Measurements from ENCODE around the gene DAB1.

The DAB1 gene

DNA sequence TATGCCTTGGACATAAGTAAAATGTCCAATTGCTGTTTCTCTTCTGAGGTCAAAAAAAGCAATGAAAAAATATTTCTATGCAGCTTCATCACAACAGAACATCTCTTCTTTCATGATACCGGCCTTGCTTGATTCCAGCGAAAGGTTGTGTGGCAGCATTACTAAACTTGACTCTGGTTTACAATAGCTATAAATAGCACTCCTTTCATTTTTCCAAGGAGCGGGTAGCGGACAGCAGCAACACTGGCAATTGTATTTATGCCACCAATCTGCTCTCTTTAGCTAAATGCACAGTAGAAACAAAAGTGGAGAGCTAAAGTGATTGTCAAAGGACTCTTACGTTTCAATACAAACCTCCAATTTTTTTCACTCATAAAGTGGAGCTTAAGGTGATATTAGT lies 7.5 kb upstream of the DAB1 start:
- Mint-ChIP-seq H3K9me3 (no peaks in the 10 kb centered on the region), H3K27me3 (peaks cover 3 to 11% of the 10 kb centered on the region in 2 donors), H3K36me3 (ENCODE audit: insufficient read depth) (no peaks in the 10 kb centered on the region), H3K4me1 (ENCODE audit: low read depth in 2 of 2) (no peaks in the 10 kb centered on the region), H3K4me3 (no peak overlapping the region), H3K27ac (no peak overlapping the region)
- DNase-seq (no peak), ATAC-seq (replicated peaks) (no peak)

DNA sequence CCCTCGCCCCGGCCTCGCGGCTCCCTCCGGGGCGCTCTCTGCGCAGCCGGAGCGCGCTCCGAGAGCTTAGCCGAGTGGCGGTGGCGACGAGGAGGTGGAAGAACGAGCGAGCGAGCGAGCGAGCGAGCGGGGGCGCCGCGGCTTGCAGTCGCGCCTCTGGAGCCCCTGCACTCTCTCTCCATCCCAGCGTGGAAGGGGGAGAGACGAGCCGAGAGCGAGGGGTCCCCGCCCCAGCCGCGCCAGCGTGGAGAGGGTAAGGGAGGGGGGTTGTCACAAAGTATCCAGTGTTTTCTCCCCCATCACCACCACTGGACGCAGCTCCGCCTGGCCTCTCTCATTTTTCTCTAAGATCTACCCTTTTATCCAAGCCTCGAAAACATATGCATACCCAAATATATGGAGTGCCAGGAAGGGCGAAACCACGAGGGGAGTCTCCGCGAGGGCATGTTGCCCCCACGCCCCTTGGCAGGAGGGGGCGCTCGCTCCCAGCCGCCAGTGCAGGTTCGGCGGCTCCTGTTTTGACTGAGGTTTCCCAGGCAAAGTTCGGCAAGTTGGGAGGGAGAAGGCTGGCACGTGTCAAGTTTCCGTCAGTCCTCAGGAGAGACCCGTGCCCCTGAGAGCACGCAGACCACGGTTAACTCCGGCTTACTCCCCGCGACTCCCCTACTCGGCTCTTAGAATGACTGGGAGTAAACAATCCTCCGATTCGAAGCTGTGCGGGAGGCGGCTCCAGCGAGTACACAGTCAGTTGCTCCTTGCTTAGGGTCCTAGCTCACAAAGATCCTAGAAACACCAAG lies 569 bp upstream of the DAB1 start:
- peaks cover 0 to 9% of the 10 kb centered on the region in 2 donors for H3K4me1 Mint-ChIP-seq (ENCODE audit: low read depth in 2 of 2)
- no peaks in the 10 kb centered on the region for H3K36me3 Mint-ChIP-seq (ENCODE audit: insufficient read depth)
- ATAC-seq (replicated peaks) (peak; percentile 10), DNase-seq (no peak)
- H3K9me3 Mint-ChIP-seq: no peaks in the 10 kb centered on the region
- peaks cover 56 to 71% of the 10 kb centered on the region in 2 donors for H3K27me3 Mint-ChIP-seq
- peak overlapping the region in 1 of 2 donors; percentile 69 for H3K4me3 Mint-ChIP-seq
- H3K27ac Mint-ChIP-seq: no peak overlapping the region

DNA sequence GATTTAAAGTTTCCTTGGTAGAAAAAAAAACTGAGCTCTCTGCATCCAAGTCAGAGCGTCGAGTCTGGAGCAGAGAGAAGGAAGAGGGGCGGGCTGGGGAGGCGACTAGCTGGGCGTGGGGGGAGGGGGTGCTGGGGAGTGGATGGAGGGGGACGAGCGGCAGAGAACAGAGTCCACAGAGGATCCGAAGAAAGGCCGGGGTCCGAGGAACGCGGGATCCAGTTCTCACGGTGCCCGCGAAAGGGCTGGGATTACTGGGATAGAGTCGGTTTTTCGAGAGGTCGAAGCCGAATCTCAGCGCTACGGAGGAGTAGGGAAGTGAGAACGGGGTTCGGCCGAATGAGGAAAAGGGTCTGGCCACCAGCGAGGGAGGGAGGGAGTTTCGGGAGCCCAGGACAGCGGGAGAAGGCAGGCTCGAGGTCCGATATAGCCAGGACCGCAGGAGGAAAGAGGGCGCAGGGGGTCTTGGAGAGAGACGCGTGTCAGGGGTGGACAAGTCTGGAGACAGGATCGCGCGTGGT lies 665 bp downstream of the DAB1 start:
- H3K36me3 Mint-ChIP-seq (ENCODE audit: insufficient read depth): no peaks in the 10 kb centered on the region
- H3K27me3 Mint-ChIP-seq: peaks cover 57 to 72% of the 10 kb centered on the region in 2 donors
- no peaks in the 10 kb centered on the region for H3K9me3 Mint-ChIP-seq
- H3K4me3 Mint-ChIP-seq: peak overlapping the region in 1 of 2 donors; percentile 75
- H3K4me1 Mint-ChIP-seq (ENCODE audit: low read depth in 2 of 2): peaks cover 0 to 9% of the 10 kb centered on the region in 2 donors
- no peak for ATAC-seq (replicated peaks)
- no peak overlapping the region for H3K27ac Mint-ChIP-seq
- no peak for DNase-seq

DNA sequence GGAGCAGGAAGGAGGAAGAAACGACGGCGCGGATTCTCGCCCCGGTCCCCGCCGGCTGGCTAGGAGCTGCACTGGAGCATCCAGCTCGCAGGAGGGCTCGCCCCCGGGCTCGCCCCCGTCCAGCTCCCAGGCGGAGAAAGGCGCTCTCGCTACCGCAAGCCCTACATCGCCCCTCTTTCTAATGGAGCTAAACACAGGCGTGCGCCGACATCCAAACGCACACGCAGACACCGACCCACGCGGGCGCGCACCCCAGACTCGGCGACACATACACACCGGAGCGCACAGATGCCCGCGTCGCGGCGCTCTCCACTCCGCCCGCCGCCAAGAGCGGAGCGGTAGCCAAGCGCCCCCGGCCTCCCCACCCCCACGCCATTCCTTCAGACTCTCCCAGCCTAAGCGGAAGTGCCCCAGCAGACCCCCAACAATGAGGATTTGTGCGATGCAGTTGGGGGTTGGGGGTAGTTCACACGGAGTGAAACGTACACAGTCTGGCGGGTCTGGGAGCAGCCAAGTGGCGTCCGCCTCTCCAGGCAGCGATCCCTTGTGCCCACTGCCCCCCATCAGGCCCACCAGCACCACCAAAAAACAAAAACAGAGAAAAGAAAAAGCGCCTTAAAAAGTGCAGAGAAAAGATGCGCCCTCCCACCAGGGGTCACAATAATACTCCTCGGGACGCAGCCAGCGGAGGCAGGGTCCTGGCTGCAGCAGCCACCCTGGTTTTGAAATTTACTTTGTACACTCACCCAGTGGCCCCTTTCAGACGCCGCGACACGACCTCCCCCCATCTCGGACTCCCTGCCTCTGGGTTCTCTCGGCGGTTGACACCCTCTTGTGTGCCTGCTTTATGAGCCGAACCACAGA lies 1.4 kb downstream of the DAB1 start:
- Mint-ChIP-seq H3K4me1 (ENCODE audit: low read depth in 2 of 2) (peaks cover 0 to 9% of the 10 kb centered on the region in 2 donors), H3K9me3 (no peaks in the 10 kb centered on the region), H3K36me3 (ENCODE audit: insufficient read depth) (no peaks in the 10 kb centered on the region), H3K27me3 (peaks cover 64 to 75% of the 10 kb centered on the region in 2 donors), H3K4me3 (peak overlapping the region; percentile 42 to 75), H3K27ac (no peak overlapping the region)
- DNase-seq (no peak), ATAC-seq (replicated peaks) (no peak)

DNA sequence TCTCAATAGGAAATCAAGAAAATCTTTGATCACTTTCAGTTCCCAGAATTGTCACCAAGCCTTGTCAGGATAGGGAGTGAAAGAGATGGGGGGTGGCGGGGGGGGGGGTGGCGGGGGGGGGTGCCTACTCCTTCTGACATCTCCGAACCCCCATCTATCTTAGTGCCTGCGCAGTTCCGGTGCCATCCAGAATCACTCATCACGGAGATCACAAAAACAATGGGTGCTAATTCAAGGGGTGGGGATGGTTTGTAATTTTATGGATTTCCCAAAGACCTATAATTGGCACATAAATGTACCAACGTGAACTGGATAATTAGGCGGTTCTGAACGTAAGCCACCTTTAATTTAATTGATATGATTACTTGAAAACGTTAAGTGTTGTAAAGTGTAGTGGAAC lies 2.1 kb downstream of the DAB1 start:
- DNase-seq (no peak), ATAC-seq (replicated peaks) (no peak)
- H3K27me3 Mint-ChIP-seq: peaks cover 64 to 77% of the 10 kb centered on the region in 2 donors
- H3K27ac Mint-ChIP-seq: no peak overlapping the region
- H3K9me3 Mint-ChIP-seq: no peaks in the 10 kb centered on the region
- H3K36me3 Mint-ChIP-seq (ENCODE audit: insufficient read depth): no peaks in the 10 kb centered on the region
- peaks cover 0 to 9% of the 10 kb centered on the region in 2 donors for H3K4me1 Mint-ChIP-seq (ENCODE audit: low read depth in 2 of 2)
- peak overlapping the region in 1 of 2 donors; percentile 75 for H3K4me3 Mint-ChIP-seq

DNA sequence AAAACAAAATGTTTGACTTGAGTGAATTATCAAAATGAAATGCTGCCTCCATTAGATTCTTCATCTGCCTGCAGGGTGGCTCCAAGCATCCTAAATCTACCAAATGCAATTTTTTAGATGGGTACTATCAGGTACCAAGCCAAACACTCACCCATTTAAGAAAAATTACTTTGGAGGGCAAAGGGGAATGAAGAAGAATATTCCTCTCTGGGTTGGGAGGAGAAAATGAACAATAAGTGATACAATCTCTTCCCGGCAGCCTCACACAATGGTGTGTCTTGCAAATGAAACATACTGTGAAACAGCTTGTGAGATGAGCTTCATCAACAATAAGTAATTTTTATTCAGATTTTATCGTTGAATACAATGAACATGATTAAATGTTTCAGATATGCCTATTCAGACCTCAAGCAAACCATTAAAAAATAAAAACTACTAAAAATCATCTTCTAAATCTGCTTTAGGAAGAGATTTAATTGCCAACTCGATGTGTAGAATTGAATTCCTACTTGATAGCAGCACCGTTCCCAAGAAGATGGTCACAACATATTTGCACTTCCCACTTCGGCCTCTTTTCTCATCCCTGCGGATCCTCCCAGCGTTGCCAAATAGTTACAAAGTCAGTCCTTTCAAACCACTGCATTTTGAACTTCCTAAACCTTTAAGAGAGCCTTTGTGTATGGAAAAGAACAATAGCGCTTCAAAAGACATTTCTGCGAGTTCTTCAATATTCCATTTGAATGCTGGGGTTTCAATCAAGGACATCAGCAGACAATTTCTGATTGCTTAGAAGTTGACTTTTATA lies 2.7 kb downstream of the DAB1 start:
- no peak for ATAC-seq (replicated peaks)
- no peak overlapping the region for H3K4me3 Mint-ChIP-seq
- no peaks in the 10 kb centered on the region for H3K9me3 Mint-ChIP-seq
- no peak for DNase-seq
- peaks cover 59 to 73% of the 10 kb centered on the region in 2 donors for H3K27me3 Mint-ChIP-seq
- no peak overlapping the region for H3K27ac Mint-ChIP-seq
- peaks cover 0 to 9% of the 10 kb centered on the region in 2 donors for H3K4me1 Mint-ChIP-seq (ENCODE audit: low read depth in 2 of 2)
- H3K36me3 Mint-ChIP-seq (ENCODE audit: insufficient read depth): no peaks in the 10 kb centered on the region

DNA sequence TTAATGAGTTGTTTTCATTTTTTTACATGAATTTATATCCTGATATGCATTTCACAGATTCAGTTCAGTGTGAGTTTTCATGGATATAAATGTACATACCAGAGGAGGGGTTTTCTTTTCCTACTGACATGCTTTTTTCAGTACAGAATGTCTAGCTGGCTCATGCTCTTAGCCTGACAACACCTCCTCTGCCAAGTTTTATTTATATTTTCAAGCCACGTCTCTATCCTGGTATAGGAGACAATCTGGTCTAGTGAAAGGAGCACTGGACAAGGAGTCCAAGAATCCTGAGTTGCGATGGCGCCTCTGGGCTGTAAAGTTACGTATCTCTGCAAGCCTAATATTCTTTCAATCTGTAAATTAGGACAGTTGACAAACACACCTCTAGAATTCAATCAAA lies 4.9 kb downstream of the DAB1 start:
- H3K36me3 Mint-ChIP-seq (ENCODE audit: insufficient read depth): no peaks in the 10 kb centered on the region
- H3K27me3 Mint-ChIP-seq: peaks cover 38 to 52% of the 10 kb centered on the region in 2 donors
- no peak for DNase-seq
- no peaks in the 10 kb centered on the region for H3K9me3 Mint-ChIP-seq
- H3K27ac Mint-ChIP-seq: no peak overlapping the region
- H3K4me1 Mint-ChIP-seq (ENCODE audit: low read depth in 2 of 2): peaks cover 0 to 6% of the 10 kb centered on the region in 2 donors
- no peak for ATAC-seq (replicated peaks)
- no peak overlapping the region for H3K4me3 Mint-ChIP-seq

DNA sequence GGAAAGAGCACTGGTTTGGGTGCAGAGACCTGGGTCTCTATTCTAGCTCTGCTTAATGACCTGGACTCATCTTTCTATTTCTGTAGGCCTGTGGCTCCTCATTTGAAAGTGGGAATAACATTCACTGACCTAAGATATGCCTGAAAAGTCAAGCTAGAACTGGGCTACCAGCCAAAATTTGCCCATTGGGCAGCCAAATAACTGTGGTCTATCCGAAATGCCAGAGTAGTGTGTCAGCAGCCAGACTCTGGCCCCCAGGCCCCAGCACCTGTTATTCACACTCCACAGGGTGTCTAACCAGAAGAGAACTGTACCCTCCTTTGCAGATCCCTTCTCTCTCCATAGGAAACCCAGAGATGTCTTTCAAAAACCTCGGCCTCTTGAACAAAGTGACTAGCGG lies 12.6 kb downstream of the DAB1 start:
- Mint-ChIP-seq H3K9me3 (peaks cover 0 to 3% of the 10 kb centered on the region in 2 donors), H3K4me3 (no peak overlapping the region)
- no peak for DNase-seq

DNA sequence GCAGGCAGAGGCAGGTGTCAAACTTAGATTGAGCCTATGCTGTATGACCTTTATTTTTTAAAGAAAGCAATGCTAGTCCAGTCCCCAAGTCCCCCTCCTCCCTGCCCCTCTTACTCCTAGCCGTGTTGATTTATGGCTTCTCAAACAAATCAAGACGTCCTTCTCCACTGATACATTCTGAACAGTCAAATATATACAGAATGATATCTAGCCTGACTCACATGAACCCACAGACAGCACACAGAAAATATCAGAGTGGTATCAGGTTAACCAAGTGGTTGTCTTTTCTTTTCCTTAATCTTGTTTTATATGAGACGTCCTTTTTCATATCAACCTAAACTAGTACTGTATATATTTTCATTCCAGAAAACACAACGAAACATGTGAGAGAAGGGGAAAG lies 13.4 kb downstream of the DAB1 start:
- H3K4me1 Mint-ChIP-seq (ENCODE audit: low read depth in 2 of 2): no peaks in the 10 kb centered on the region
- no peaks in the 10 kb centered on the region for H3K36me3 Mint-ChIP-seq (ENCODE audit: insufficient read depth)
- H3K9me3 Mint-ChIP-seq: peaks cover 0 to 3% of the 10 kb centered on the region in 2 donors
- H3K4me3 Mint-ChIP-seq: no peak overlapping the region
- DNase-seq (no peak), ATAC-seq (replicated peaks) (no peak)
- H3K27ac Mint-ChIP-seq: no peak overlapping the region
- H3K27me3 Mint-ChIP-seq: peaks cover 0 to 29% of the 10 kb centered on the region in 2 donors

More for the DNA sequence above, 12.6 kb downstream of the DAB1 start:
- H3K27me3 Mint-ChIP-seq: peaks cover 0 to 29% of the 10 kb centered on the region in 2 donors
- no peak overlapping the region for H3K27ac Mint-ChIP-seq
- H3K36me3 Mint-ChIP-seq (ENCODE audit: insufficient read depth): no peaks in the 10 kb centered on the region
- H3K4me1 Mint-ChIP-seq (ENCODE audit: low read depth in 2 of 2): no peaks in the 10 kb centered on the region
- ATAC-seq (replicated peaks): no peak

DNA sequence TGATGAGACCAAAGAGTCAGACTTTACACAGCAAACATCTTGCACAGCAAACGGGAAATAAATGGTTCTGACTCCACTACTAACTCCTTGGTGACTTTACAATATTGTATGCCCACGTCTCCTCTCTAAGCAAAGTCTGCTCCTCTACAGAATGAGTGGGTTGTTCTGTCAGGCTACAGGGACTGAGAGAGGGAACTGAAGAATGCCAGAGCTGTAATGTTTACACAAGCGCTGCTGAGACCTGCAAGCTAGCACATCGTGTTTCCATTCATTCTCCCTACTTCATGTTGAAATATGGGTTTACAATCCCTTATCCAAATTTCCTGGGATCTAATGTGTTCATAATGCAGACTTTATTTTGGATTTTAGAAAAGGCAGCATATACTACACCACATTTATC lies 15.9 kb downstream of the DAB1 start:
- H3K4me3 Mint-ChIP-seq: no peak overlapping the region
- peaks cover 0 to 3% of the 10 kb centered on the region in 2 donors for H3K9me3 Mint-ChIP-seq
- no peak overlapping the region for H3K27ac Mint-ChIP-seq
- DNase-seq: no peak
- ATAC-seq (replicated peaks): no peak
- H3K27me3 Mint-ChIP-seq: peaks cover 0 to 29% of the 10 kb centered on the region in 2 donors
- H3K4me1 Mint-ChIP-seq (ENCODE audit: low read depth in 2 of 2): no peaks in the 10 kb centered on the region
- no peaks in the 10 kb centered on the region for H3K36me3 Mint-ChIP-seq (ENCODE audit: insufficient read depth)

DNA sequence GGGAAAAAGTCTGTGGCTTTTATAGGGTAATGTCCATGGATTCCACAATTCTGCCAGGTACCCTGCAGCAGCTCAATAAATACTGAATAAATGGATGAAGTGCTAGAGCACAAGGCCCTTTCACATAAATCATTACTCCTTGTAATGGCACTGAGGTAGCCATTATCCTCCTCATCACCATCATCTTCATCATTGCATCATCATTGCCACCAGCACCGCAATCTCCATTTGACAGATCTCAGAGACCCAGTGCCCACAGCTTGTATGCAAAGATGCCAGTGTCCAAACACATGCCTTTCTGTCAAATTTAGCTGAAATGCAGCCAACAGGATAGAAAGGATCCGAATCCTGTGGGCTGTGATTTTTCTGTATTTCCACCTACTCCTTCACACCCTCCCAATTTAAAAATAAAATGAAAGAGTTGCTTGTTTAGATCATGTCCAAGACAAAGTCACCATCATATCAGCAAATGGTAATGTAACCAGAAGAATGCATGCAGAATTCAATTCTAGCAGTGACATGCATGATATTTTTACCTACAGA lies 17.4 kb downstream of the DAB1 start:
- Mint-ChIP-seq H3K27me3 (peaks cover 4 to 23% of the 10 kb centered on the region in 2 donors), H3K27ac (no peak overlapping the region), H3K4me3 (no peak overlapping the region), H3K4me1 (ENCODE audit: low read depth in 2 of 2) (no peaks in the 10 kb centered on the region), H3K36me3 (ENCODE audit: insufficient read depth) (no peaks in the 10 kb centered on the region), H3K9me3 (peaks cover 0 to 3% of the 10 kb centered on the region in 2 donors)
- DNase-seq (no peak), ATAC-seq (replicated peaks) (no peak)

DNA sequence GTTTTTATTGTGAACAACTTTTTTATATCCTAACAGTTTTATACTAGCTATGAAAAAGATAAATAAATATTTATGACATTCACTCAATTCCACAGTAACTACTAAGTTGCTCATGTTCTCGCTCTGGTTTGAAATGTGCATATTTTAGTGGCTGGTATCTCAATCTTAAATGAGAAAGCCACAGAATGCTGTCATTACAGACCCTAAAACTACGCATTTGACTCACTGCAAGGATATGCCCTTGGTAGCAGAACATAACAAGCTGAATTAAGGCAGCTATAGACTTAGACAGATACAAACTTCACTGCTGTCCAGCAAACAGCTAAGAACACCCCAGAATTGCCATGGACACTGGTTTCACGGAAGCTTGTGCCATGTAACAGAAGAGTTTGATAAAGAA lies 19.0 kb downstream of the DAB1 start:
- no peaks in the 10 kb centered on the region for H3K36me3 Mint-ChIP-seq (ENCODE audit: insufficient read depth)
- H3K4me3 Mint-ChIP-seq: no peak overlapping the region
- H3K4me1 Mint-ChIP-seq (ENCODE audit: low read depth in 2 of 2): no peaks in the 10 kb centered on the region
- H3K9me3 Mint-ChIP-seq: peaks cover 0 to 3% of the 10 kb centered on the region in 2 donors
- no peak overlapping the region for H3K27ac Mint-ChIP-seq
- H3K27me3 Mint-ChIP-seq: peaks cover 4 to 24% of the 10 kb centered on the region in 2 donors
- ATAC-seq (replicated peaks) (no peak), DNase-seq (no peak)

DNA sequence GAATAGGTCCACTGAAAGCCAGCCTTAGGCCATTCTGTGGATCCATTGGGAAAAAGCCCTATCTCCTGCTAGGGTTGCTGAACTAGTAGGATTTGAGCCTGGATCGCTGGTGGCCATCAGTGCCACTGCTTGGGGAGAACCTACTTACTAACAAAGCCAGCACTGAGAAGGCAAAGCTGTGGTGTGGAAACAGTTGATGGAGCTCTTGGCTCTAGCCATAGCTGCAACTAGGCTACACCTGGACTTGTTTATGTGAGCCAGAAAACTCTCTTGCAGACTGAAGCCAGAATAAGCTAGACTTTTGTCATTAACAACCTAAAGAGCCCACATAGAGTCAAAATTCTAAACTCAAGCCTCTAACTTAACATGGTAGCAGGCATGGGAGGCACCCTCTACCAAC lies 20.7 kb downstream of the DAB1 start:
- ATAC-seq (replicated peaks) (no peak), DNase-seq (no peak)
- Mint-ChIP-seq H3K4me1 (ENCODE audit: low read depth in 2 of 2) (no peaks in the 10 kb centered on the region), H3K9me3 (peaks cover 0 to 2% of the 10 kb centered on the region in 2 donors), H3K36me3 (ENCODE audit: insufficient read depth) (no peaks in the 10 kb centered on the region), H3K27ac (no peak overlapping the region), H3K4me3 (no peak overlapping the region), H3K27me3 (peaks cover 6 to 9% of the 10 kb centered on the region in 2 donors)

Measured in effector memory CD8-positive, alpha-beta T cell (primary cell).